Hematopoietic multipotent progenitor cell treated with erythropoietin and hydrocortisone succinate and interleukin-3 and kit ligand, for 17 days (in vitro differentiated cells): Measurements from ENCODE around the gene SLC29A1.

ENCODE experiments used
- DNase-seq: peaks from one replicate; pipeline ENCODE4 v3.0.0-alpha.2; 2015; ENCODE audit warnings: low spot score

Gene SLC29A1

DNA sequence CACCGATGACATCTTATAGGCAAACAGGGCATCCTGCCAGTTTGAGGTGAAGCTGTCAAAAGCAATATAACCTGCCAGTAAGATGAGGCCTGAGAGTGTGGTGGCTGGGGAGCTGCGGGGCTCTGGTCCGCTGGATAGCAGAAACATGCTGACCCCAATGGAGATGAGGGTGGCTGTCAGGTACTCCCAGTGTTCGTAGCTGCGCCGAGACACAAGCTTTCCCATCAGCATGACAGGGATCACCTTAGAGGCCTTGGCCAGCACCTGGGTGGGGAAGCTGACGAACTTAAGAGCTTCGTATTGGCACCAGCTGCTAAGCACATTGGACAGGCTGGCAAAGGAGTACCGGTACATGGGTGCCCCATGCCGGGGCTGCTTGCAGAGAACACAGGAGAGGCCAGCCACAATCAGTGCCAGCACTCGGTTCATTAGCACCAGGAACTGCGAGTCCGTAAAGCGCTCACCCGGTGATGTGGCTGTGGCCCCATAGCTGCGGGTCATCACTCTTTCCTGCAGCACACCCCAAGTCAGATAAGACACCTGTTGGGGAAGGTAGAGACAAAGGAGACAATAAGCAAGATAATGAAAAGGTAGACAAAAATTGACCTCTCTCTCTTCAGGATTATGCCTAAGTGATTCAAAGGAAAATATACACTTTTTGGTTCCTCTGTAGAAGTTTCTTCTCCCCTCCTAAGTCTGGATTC is 31.9 kb downstream of the SLC29A1 start:
- DNase-seq = no peak

DNA sequence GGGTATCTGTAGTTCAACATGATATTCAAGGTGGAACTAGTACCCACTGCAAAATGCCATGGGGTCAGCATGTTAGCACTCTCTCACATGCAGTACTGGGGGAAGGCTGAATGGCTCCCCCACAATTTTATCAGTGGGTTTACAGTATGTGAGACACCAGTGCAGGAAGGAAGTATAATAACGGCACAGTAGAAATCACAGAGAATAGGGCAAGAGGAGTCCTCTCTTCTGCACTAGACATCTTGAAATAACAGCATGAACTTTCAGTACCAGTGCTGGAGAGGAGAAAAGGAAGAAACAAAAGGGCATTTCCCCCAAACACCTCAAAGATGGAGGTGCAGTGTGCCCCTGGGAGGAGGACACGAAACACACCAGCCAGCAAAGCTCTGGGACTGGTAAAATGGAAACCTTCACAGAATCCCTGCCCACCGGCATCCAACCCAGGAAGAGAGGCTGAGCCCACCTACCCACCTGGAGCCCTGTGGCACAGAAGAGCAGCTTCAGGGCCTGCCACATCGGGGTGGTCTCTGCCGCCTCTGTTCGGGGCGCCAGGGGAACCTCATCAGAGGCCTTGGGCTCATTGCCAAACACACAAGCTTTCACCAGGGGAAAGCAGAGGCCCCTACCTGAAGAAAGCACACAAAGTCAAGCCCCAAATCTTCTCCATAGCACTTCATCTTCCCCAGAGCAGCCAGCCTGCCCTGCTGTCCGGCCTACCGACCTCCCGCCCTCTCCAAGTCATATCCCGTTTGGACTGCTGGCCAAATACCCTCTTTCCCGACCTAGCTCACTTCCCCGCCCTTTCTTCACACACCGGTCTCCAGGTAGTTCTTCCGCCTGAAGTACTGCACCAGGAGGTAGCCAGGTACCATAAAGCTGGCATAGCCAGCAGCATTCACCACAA is 32.7 kb downstream of the SLC29A1 start:
- DNase-seq = no peak

DNA sequence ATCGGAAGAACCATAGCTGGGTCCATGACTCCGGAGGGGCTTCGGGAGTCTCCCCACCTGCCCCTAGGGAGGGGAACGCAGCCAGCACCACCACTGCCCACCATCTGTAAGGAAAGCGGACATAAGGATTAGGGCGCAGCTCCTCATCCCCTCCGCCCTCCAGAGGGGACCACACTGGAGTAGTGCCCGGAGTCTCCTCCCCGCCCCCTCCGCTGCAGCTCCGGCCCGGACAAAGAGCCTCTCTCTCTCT is 33.3 kb downstream of the SLC29A1 start:
- DNase-seq = no peak

DNA sequence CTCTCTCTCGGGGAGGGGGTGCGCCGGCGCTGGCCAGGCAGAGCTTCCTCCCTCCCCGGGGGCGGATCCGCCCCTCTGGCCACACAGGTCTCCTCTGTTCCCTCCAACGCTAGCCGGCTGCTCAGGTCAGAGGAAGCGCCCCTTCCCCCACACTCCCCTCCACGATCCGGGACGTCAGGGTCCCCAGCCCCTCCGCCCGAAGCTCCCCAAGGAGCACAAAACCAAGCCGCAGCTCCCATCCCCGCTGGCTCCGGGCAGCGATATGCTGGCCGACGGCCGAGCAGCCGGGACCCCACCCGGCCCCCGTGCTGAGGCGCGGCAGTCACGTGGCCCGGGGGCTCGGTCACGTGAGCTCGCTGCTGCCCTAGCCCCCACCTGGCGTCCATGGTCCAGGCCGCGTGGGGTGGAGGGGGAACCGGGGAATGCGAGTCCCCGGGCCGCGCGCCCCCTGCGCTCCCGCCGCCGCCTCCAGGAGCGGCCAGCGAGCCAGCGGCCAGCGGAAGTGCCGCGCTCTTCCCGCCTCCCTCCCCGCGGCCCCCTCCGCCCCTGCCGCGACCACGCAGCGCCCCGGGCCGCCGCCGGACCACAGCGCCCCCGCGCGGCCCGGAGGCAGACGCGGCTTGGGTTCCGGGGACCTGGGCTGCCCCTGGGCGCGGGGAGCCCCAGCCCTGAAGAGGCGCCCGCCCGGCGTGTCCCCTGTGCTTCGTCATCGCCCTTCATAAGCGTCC is 33.8 kb downstream of the SLC29A1 start, which contains the start of gene SLC35B2:
Gene SLC35B2 (minus strand): TSS at position 504 of the 728 bp plus-strand sequence. CDS start 118 bp downstream, at position 386.
- peak; percentile 82 for DNase-seq

DNA sequence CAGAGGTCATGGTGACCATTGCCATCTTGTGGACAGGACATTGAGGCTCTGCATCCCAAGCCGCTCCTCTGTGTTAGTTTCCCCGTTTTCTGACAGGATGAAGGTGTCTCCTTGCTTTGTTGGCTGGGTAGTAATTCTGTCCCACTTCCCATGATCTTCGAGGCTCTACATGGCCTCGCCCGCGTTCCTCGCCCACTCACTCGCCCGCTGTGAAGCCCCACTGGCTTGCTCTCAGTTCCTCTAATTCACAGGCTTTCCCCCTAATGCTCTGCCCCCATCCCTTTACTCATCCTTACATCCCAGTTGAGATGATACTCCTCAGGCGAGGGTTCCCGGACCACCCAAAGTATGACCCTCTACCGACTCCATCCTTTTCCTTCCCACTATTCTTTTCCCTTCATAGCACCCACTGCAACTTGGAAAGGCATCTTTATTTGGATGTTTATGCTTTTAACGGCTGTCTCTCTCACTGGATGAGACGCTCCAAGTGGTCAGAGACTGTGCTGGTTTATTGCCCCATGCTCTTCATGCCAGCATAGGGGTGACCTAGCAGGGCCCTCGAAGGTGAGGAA is 34.4 kb downstream of the SLC29A1 start:
- DNase-seq = peak; percentile 7

DNA sequence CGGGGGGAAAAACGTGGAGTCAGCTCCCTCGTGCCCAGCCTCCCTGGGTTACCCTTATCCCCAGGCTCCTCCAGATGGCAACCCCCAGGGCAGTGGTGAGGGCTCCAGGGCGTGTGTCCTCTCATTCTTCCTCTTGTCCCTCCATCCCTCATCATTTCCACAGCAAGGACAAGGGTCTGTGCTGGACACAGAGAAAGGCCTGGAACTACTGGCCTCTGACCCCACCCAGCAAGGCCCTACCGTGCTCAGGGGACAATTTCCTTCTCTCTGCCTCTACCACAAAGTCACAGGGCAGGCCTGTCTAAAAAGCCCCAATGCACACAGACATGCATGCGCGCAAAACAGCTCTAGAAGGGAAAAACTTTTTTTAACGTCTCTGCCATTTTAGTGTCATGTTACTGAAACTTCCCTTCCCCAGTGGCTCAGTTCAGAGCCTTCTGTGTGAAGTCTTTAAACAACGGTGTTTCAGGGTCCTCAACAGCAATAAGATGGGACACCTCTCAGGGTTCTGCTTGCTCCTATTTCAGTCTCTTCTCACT is 35.0 kb downstream of the SLC29A1 start:
- no peak for DNase-seq

DNA sequence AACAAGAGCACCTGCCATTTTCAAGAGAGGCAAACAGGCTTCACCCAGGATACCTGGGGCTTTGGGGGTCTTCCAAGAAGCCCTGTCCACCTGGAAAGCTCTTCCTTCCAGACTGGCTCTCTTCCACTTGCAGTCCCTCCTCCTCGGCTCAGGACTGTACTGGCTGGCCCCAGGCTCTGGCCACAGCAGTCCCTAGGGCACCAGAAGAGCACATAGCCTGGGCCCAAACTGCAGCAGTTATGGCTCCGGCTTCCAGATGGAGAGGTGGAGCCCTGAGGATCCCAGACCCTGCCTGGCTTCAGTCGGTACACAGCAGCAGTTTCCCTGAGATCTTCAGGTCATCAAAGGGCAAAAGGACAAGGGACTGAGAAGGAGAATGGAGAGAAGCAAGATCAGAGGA is 35.5 kb downstream of the SLC29A1 start:
- no peak for DNase-seq

DNA sequence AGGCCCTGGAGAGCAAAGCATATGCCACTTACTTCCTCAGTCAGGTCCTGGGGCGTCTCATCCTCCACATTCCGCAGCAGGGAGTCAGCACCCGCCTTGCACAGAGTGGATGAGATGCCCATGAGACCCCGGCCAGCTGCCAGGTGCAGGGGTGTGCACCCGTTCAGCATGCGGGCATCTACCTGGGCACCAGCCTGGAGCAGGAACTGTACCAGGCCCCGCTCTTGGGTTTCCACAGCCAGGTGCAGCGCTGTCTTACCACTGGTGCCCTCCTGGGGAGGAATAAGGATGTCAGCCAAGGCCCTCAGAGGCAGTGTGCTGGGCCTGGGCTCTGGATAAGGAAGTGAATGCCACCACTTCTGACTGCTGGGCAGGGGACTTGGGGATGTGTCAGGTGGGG is 36.6 kb downstream of the SLC29A1 start:
- DNase-seq = no peak

DNA sequence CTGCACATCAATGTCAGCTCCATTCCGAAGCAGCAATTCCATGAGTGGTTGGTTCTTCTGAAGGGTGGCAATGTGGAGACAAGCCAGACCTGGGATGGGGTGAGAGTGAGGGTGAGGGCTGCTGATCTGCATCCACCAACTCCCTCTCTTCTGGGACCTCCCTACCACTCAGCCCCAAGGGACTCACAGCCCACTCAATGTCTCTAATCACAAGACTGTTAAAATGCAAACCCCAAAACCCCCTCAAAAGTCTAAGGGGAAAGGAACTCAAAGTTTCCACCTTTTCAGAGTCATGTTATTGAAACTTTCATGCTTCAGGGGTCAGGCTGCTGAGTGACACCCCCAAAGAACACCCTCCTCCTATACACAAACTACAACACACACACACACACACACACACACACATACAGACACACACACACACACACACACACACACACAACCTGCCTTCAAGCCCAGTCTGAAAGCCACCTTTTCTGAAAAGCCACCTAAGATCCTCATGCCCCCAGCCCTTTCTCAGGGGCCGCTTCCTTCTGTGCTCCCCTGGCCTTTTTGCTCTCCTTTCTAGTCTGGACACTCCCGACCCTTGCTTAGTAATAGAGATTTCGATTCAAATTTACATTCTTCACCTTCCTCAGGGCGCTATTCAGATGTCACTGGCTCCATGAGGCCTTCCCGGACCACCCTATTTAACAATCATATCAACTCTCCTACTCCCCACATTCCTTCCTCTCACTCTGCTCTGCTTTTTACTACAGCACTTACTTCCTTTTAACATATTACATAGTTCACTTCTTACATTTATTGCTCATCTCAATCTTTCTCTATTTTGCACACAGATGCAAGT is 37.3 kb downstream of the SLC29A1 start:
- DNase-seq = no peak

DNA sequence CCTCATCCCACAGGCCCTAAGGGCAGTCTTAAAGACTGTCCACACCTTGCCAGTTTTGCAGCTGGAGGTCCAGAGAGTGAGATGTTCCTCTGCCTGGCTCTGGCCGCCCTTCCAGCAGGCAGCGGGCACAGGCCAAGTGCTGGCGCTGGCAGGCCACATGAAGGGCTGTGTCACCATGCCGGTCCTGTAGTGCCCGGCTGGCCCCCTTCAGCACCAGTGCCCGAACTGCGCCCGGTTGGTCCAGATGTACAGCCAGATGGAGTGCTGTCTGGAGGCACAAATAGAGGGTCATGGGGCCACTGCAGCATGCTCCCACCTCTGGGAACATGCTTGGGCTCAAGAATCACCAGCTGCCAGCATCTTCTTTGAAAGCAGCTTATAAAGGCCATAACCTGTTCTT is 38.2 kb downstream of the SLC29A1 start:
- no peak for DNase-seq

DNA sequence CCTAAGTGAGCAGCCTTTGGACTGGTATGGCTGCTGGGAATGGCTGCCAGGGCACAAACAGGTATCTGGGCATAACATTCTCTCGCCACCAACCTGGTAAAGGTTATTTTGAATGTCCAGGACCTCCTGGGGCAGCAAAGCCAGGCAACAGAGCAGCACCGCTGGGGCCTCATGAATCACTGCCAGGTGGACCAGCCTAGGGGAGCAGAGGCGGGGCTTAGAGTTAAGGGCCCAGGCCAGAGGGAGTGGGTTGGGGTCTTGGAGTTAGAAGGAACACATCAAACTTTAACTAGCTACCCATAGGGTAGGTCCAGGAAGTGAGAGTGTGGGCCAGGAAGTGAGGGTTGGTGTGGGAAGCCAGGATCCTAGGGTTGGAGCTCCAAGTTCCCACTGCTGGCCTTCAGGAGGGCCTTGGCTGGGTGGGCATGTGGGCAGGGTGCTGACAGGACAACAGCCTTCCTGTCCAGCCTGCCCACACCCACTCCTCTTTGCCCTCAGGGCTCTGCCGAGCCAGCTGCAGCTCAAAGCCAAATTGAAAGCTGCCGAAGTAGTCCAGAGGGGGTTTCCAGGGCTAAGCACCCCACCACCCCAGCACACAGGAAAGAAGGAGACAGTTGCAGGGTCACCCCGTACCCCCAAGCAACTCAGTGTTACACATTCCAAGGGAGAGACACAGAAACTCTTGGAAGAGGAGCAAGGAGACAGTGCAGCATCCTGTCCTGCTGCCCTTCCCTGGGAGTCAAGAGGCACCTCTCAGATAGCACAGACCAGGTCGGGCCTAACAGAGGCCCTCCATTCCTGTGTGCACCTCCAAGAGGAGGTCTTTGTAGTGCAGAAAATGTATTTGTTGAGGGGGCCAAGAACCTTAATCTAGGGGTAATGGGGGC is 39.3 kb downstream of the SLC29A1 start:
- DNase-seq = no peak

DNA sequence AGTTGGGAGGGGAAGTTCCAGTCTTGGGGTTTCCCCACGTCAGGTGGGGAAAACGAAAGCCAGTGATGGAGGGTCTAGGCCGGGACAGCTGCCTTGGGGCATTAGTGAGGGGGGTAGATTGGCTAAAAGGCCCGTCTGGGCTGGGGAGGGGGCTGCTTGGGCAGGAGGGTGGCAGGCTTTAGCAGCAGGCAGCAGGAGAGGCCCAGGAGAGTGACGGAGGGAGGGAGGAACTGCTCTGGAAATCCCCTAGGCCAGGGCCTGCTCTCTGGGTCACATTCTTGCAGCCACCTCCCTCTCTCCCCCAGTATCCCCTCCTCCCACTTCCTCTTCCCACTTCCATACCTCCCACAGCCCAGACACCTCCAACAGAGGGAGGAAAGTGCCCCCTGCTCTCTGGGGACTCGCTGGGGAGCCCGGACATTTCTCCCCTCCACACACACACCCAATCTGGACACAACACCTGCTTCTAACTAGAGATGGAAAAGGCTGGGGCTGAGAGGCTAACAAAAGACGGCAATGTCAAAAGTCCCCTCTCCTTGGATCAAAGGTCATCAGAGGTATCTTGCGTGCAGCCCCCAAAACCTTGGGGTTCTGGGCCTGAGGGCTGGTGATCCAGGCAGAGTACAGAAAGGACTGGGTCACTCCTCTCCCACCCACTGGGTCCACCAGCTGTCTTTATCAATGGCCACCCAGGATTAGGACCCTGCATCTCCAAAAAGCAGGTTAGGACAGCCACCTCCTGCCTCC is 40.1 kb downstream of the SLC29A1 start:
- DNase-seq = no peak

DNA sequence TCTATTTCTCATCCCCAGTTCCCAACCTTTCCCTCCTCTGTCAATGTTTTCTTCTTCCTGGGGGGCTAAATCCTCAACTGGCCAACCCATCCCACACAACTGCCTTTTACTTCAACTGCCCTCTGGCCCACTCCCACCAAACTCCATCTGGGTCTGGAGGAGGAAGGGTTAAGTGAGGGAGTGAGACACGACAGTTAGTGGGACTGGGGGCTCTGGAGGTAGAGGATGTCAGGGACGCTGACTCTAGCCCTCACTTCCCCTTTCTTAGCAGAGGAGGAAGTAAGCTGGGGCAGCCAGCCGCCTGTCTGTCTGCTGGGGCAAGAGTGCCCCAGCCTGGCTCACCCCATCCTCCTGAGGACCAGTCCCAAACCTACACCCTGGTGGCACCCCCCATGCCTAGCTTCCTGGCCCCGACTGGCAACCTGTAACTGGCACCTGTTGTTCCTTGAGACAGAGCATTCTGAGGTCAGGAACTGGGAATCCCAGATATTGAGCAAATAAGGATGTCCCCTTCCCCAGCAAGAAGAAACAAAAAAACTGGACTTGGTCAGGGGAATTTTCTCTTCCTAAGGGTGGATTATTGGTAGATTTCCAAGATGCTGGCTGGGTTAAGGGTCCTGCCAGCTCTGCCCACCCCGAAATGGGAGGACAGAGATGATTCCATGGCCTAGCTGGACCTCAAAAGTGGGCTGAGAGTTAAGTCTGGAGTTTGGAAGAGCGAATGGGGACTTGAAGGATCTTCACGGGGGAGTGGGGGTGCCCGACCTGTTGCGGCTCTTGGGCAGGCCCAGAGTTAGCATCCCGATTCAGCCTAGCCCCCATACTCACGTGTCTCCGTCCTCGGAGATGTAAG is 41.0 kb downstream of the SLC29A1 start:
- DNase-seq = no peak

DNA sequence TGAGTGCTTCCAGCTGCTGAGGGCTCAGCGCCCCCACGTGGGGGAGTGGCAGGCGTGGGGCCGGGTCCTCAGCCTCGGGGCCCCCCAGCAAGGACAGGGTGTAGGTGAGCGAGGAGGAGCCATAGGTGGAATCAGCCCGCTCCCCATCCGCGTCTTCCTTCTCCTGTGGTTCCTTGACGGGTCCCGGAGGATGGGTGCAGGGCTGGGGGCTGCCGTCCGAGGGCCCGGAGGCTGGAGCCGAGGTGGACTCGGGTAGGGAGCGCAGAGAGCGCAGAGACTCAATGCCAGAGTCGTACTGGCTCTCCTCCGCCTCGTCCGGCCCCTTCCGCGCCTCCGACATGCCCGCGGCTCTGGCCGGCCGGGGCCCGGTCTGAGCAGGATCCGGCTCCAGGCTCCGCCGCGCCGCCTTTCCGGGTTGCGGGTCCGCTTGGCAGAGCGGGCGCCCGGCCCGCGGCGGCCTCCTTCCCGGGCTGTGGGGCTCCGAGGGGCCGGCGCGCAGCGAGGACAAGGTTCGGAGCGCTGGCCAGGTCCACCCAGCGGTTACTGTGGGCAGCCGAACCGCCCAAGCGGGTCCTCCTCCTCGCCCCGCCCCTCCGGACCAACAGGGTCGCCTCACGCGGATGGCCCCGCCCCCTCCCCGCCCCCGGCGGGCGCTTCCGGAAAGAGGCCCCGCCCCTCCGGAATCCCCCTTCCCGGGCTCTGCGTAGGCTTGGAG is 41.8 kb downstream of the SLC29A1 start, which contains the start of gene NFKBIE:
Gene NFKBIE (minus strand): TSS at position 545 of the 715 bp plus-strand sequence. CDS start 205 bp downstream, at position 340.
- DNase-seq = peak; percentile 81

DNA sequence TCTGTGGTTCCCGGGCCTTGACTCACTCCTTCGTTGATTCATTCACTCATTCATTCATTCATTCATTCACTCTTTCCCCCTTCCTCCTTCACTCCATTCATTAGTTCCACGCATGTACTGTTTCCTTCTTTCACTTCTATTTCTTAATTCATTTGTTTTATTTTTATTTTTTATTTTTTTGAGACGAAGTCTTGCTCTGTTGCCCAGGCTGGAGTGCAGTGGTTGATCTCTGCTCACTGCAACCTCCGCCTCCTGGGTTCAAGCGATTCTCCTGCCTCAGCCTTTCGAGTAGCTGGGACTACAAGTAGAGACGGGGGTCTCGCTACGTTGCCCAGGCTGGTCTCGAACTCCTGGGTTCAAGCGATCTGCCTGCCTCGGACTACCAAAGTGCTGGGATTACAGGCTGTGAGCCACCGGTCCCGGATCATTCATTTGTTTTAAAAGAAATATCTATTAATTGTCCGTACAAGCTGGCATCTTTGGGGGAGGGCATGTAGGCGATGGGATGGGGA is 42.4 kb downstream of the SLC29A1 start:
- DNase-seq = no peak

DNA sequence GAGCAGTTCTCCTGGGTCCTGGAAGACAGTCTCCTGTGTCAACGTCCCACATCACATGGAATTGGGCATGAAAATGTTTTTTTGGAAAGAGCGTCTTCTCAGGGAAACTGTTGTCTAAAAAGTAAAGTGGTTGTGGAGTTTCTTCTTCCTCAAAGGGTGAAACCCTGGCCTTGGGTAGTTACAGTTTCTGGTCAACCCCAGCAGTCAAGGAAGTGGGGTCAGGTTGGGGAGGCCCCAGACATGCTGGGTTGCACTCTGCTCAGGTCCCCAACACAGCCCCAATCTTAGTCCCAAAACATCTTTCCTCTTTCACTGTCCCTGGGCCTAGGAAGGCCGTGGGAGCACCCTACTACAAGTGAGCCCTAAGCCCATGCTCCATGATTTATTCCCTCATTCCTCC is 43.0 kb downstream of the SLC29A1 start:
- DNase-seq = no peak

DNA sequence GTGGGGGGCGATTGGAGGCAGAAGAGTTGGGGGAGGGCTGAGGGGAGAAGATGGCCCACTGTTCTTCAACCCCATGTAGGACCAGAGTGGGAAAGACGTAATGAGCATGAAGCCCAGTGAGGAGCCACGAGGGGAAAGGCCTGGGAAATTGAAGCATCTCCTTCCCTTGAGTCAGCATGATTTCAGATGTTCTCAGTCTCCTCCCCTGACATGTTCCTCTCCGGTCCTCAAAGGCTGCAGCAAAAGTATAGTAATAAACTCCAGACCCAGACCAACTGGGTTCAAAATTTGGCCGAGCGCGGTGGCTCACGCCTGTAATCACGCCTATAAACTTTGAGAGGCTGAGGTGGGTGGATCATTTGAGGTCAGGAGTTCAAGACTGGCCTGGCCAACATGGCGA is 43.9 kb downstream of the SLC29A1 start:
- no peak for DNase-seq
